Keratinocyte (primary cell): ENCODE results near the gene ZNF148. TPM values are rescaled to one million over a fixed set of nuclear protein-coding genes. Genes with fewer than 3 reads are reported as not detected.

ENCODE experiments used
- DNase-seq: peaks from one replicate; pipeline ENCODE4 v3.0.0-alpha.2; 2011; ENCODE audit warnings: low read depth, missing footprints, low spot score
- FAIRE-seq: peaks from 2 replicates; lab custom pipeline; 2011; peaks lifted over from hg19 to GRCh38; lab: Jason Lieb, UNC
- H2AFZ ChIP-seq: 2 replicates; pipeline ENCODE4 v1.6.0; 2012; ENCODE audit warnings: low read length, control low read depth, inconsistent platforms; ENCODE audit not compliant: control insufficient read depth
- H3K27ac ChIP-seq: 2 replicates; pipeline ENCODE4 v1.5.1; 2011; ENCODE audit warnings: low read length; ENCODE audit not compliant: control insufficient read depth, insufficient read depth
- H3K27me3 ChIP-seq: 3 replicates; pipeline ENCODE4 v1.6.0; 2011; ENCODE audit warnings: low read length; ENCODE audit not compliant: control insufficient read depth, insufficient read depth; ENCODE audit errors: extremely low read depth
- H3K36me3 ChIP-seq, 2 experiments: 2 replicates in 1 of 2; 3 replicates in 1 of 2; pipeline ENCODE4 v1.5.1; 2011; ENCODE audit warnings: low read length in 2 of 2, mild to moderate bottlenecking in 1 of 2; ENCODE audit not compliant: control insufficient read depth in 2 of 2, insufficient read depth in 2 of 2; ENCODE audit errors: extremely low read depth in 1 of 2
- H3K4me1 ChIP-seq: 3 replicates; pipeline ENCODE4 v1.5.1; 2011; ENCODE audit warnings: low read length; ENCODE audit not compliant: control insufficient read depth, insufficient read depth; ENCODE audit errors: extremely low read depth
- H3K4me2 ChIP-seq: 3 replicates; pipeline ENCODE4 v1.6.0; 2011; ENCODE audit warnings: low read depth, low read length; ENCODE audit not compliant: control insufficient read depth, insufficient read depth; ENCODE audit errors: extremely low read depth
- H3K4me3 ChIP-seq, 3 experiments: fragments of 200-600 bp in 1 of 3; sonication (generic) in 1 of 3; 2 replicates in 2 of 3; 3 replicates in 1 of 3; pipeline ENCODE4 v1.5.1; 2011 to 2016; ENCODE audit warnings: low read length in 3 of 3, mild to moderate bottlenecking in 3 of 3, control low read depth in 2 of 3, inconsistent platforms in 1 of 3, low read depth in 1 of 3, mixed read lengths in 1 of 3, mixed run types in 1 of 3, moderate library complexity in 1 of 3; ENCODE audit not compliant: control insufficient read depth in 2 of 3, insufficient read depth in 2 of 3; ENCODE audit errors: extremely low read depth in 1 of 3
- H3K79me2 ChIP-seq: 2 replicates; pipeline ENCODE4 v1.6.0; 2012; ENCODE audit warnings: low read length; ENCODE audit not compliant: control insufficient read depth, insufficient read depth
- H3K9ac ChIP-seq: 3 replicates; pipeline ENCODE4 v1.6.0; 2011; ENCODE audit warnings: low read length; ENCODE audit not compliant: control insufficient read depth, insufficient read depth; ENCODE audit errors: extremely low read depth
- H3K9me1 ChIP-seq: 3 replicates; pipeline ENCODE4 v1.6.0; 2011; ENCODE audit warnings: low read length; ENCODE audit not compliant: control insufficient read depth, insufficient read depth; ENCODE audit errors: extremely low read depth
- H3K9me3 ChIP-seq: 2 replicates; pipeline ENCODE4 v1.5.1; 2012; ENCODE audit warnings: low read depth, low read length; ENCODE audit not compliant: control insufficient read depth
- H4K20me1 ChIP-seq: 3 replicates; pipeline ENCODE4 v1.6.0; 2011; ENCODE audit warnings: low read length; ENCODE audit not compliant: control insufficient read depth, insufficient read depth; ENCODE audit errors: extremely low read depth
- EZH2 ChIP-seq: IDR thresholded peaks from one replicate; pipeline ENCODE4 v1.6.1; 2012; ENCODE audit warnings: inconsistent platforms, mild to moderate bottlenecking, low read length, moderate library complexity
- dilution Hi-C: fragments of 300-500 bp; cut with MboI; formaldehyde crosslinking; loops from one replicate; pipeline ENCODE4 v1.7.0; 2020; ENCODE audit warnings: low sequenced_read_pairs; ENCODE audit not compliant: extremely low pct_ligation_motif_present
- polyA plus RNA-seq, 5 experiments: library from polyadenylated mRNA; depleted of rRNA in 3 of 5; stranded (reverse) in 3 of 5; stranded (forward) in 1 of 5; unstranded in 1 of 5; fragments of >200 nt; gene quantifications; 1 replicate in 1 of 5; 2 replicates in 3 of 5; 3 replicates in 1 of 5; pipeline versions ENCODE4 v1.2.1 to v1.2.3, GENCODE V29; 2011 to 2012; ENCODE audit warnings: missing spikeins in 2 of 5, low read depth in 1 of 5, low replicate concordance in 1 of 5
- TF ChIP-seq, protein P1 (sequence below), 3 experiments: IDR thresholded peaks in 1 of 3; conservative IDR thresholded peaks in 1 of 3; optimal IDR thresholded peaks in 1 of 3; 2 replicates in 2 of 3; 3 replicates in 1 of 3; pipeline versions ENCODE3 to v1.5.1; 2011; ENCODE audit warnings: low read length in 3 of 3, mild to moderate bottlenecking in 3 of 3, moderate library complexity in 2 of 3, control low read depth in 1 of 3, inconsistent platforms in 1 of 3; ENCODE audit not compliant: insufficient read depth in 2 of 3; ENCODE audit errors: extremely low read depth in 1 of 3

ZNF148 gene
- polyA plus RNA-seq, 1 donor (not counting 4 experiments of a cell fraction or from before 2014, with no cell fraction given), result 21.4 TPM

DNA sequence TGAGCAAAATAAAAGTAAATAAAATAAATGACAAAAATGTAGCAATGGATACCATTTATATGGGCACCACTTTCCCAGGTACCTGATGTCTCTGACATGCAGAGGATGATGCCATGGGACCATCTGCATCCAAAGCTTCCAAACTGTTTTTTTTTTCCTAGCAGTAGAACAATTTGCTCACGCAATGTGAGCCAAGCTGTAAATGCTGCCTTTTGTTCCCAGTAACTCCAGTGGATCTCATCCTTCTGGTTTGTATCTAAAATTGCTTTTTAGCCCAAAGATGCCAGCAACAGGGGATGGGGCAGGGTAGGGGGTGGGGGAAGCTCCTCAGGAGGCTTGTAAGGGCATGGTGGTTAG, 195.3 kb downstream of the ZNF148 start:
- dilution Hi-C loops, result no loop called here
- Histone ChIP-seq H4K20me1 (no peaks in the 10 kb centered on the region), H3K4me3 (no peak overlapping the region), H3K4me2 (no peak overlapping the region), H3K9me1 (no peaks in the 10 kb centered on the region), H3K36me3 (peaks cover 0 to 2% of the 10 kb centered on the region in 2 experiments), H2AFZ (no peak overlapping the region), H3K27me3 (no peaks in the 10 kb centered on the region), H3K9me3 (no peaks in the 10 kb centered on the region), H3K27ac (no peak overlapping the region), H3K9ac (no peak overlapping the region), H3K4me1 (no peaks in the 10 kb centered on the region), H3K79me2 (no peaks in the 10 kb centered on the region)
- TF ChIP-seq, protein P1, sequence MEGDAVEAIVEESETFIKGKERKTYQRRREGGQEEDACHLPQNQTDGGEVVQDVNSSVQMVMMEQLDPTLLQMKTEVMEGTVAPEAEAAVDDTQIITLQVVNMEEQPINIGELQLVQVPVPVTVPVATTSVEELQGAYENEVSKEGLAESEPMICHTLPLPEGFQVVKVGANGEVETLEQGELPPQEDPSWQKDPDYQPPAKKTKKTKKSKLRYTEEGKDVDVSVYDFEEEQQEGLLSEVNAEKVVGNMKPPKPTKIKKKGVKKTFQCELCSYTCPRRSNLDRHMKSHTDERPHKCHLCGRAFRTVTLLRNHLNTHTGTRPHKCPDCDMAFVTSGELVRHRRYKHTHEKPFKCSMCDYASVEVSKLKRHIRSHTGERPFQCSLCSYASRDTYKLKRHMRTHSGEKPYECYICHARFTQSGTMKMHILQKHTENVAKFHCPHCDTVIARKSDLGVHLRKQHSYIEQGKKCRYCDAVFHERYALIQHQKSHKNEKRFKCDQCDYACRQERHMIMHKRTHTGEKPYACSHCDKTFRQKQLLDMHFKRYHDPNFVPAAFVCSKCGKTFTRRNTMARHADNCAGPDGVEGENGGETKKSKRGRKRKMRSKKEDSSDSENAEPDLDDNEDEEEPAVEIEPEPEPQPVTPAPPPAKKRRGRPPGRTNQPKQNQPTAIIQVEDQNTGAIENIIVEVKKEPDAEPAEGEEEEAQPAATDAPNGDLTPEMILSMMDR (optimal IDR thresholded peaks at IDR 0.05 in 1 of 3, IDR thresholded peaks at IDR 0.05 in 1 of 3, conservative IDR thresholded peaks at IDR 0.05 in 1 of 3; ENCODE audit: extremely low read depth in 1 of 3, insufficient read depth in 2 of 3, low read length in 3 of 3), result no peak
- no peak for TF ChIP-seq EZH2
- FAIRE-seq, result no peak
- no peak for DNase-seq

DNA sequence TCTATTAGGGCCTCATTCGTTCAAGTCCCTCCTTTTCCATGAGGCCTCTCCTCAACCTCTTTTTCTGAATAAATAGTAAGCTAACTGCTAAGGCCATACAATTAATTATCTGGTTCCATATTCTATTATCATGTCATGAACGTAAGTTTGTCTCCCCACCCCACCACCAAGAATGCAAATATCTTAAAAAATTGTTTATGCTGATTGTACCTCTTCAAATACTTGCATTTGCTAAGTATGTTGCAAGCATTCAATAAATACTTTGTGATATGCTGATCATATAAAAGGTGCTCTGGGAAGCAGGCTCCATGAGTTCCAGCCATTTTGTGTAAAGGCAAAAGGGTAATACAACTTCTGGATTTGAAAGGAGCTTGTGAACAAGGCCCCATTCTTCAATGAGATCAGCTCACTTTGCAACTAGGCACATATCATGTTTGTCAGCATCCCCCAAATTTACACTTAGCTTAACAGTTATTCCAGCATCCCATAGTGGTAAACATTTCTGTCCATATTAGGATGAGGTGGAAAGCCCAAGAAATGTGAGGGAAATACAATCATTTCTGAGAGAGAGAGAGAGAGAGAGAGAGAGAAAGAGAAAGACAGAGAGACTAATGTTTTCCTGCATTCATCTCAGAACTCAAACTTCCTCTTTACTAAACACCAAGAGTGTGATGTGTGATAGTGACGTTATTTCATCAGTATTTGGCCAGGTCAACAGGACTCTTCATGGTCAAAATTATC, 195.8 kb downstream of the ZNF148 start:
- H4K20me1 ChIP-seq, result no peaks in the 10 kb centered on the region
- no peak overlapping the region for H3K27ac ChIP-seq
- no peaks in the 10 kb centered on the region for H3K27me3 ChIP-seq
- H3K4me3 ChIP-seq, result no peak overlapping the region
- H3K9ac ChIP-seq, result no peak overlapping the region
- H3K9me1 ChIP-seq, result no peaks in the 10 kb centered on the region
- no peaks in the 10 kb centered on the region for H3K79me2 ChIP-seq
- H3K4me2 ChIP-seq, result no peak overlapping the region
- no peak overlapping the region for H2AFZ ChIP-seq
- dilution Hi-C loops, result no loop called here
- H3K36me3 ChIP-seq, result peaks cover 0 to 2% of the 10 kb centered on the region in 2 experiments
- TF ChIP-seq, protein P1 (optimal IDR thresholded peaks at IDR 0.05 in 1 of 3, IDR thresholded peaks at IDR 0.05 in 1 of 3, conservative IDR thresholded peaks at IDR 0.05 in 1 of 3; ENCODE audit: extremely low read depth in 1 of 3, insufficient read depth in 2 of 3, low read length in 3 of 3), result no peak
- TF ChIP-seq EZH2, result no peak
- FAIRE-seq (no peak), DNase-seq (no peak)
- no peaks in the 10 kb centered on the region for H3K9me3 ChIP-seq
- no peaks in the 10 kb centered on the region for H3K4me1 ChIP-seq
